SK-N-SH treated with all-trans-retinoic acid at 6 μM for 48 hours (cell line): ENCODE measurements around the gene BBS1.
A peak's percentile ranks its signal among the peaks of the same experiment; 100 is the strongest.

Experiments
- ATAC-seq: fragments of 200-7000 bp; cut with Tn5 transposase; 3 replicates; pipeline ENCODE4 v1.9.1; 2020; ENCODE audit warnings: mild to moderate bottlenecking, moderate library complexity
- ARNTL ChIP-seq: fragments of 450-650 bp; formaldehyde crosslinking; IDR thresholded peaks from 2 replicates; pipeline ENCODE4 v1.5.0; 2020; ENCODE audit warnings: low read depth, mild to moderate bottlenecking, moderate library complexity, borderline replicate concordance
- BACH2 ChIP-seq: fragments of 250-450 bp; sonication (Bioruptor Pico); IDR thresholded peaks from 2 replicates; pipeline ENCODE4 v1.9.0; 2021; ENCODE audit warnings: mild to moderate bottlenecking, borderline replicate concordance
- CREB5 ChIP-seq: fragments of 250-450 bp; sonication (Bioruptor Pico); IDR thresholded peaks from 2 replicates; pipeline ENCODE4 v1.5.1; 2020; ENCODE audit warnings: low read depth, mild to moderate bottlenecking, moderate library complexity
- CSRNP3 ChIP-seq: fragments of 250-450 bp; sonication (Bioruptor Pico); IDR thresholded peaks from 2 replicates; pipeline ENCODE4 v1.5.1; 2021; ENCODE audit warnings: mild to moderate bottlenecking, moderate library complexity
- ESRRG ChIP-seq: fragments of 250-450 bp; sonication (Bioruptor Pico); IDR thresholded peaks from 2 replicates; pipeline ENCODE4 v1.6.1; 2021; ENCODE audit warnings: mild to moderate bottlenecking
- GLIS3 ChIP-seq: fragments of 250-450 bp; sonication (Bioruptor Pico); IDR thresholded peaks from 2 replicates; pipeline ENCODE4 v1.5.0; 2020; ENCODE audit warnings: mild to moderate bottlenecking, moderate library complexity
- ISL1 ChIP-seq: fragments of 250-450 bp; sonication (Bioruptor Pico); IDR thresholded peaks from 2 replicates; pipeline ENCODE4 v2.1.2; 2022; ENCODE audit warnings: mild to moderate bottlenecking, moderate library complexity
- OSR1 ChIP-seq: fragments of 250-450 bp; sonication (Bioruptor Pico); IDR thresholded peaks from 2 replicates; pipeline ENCODE4 v1.8.0; 2022; ENCODE audit warnings: moderate library complexity, mild to moderate bottlenecking, inconsistent platforms
- PATZ1 ChIP-seq: fragments of 250-450 bp; sonication (Bioruptor Pico); IDR thresholded peaks from 2 replicates; pipeline ENCODE4 v1.8.0; 2020; ENCODE audit warnings: mild to moderate bottlenecking, moderate library complexity, borderline replicate concordance
- POU6F1 ChIP-seq: fragments of 250-450 bp; sonication (Bioruptor Pico); IDR thresholded peaks from 2 replicates; pipeline ENCODE4 v1.8.0; 2021; ENCODE audit warnings: low read depth, mild to moderate bottlenecking, moderate library complexity, borderline replicate concordance
- PPARA ChIP-seq: fragments of 250-450 bp; sonication (Bioruptor Pico); IDR thresholded peaks from 2 replicates; pipeline ENCODE4 v1.5.0; 2020; ENCODE audit warnings: mild to moderate bottlenecking, borderline replicate concordance
- RARB ChIP-seq: fragments of 250-450 bp; sonication (Bioruptor Pico); IDR thresholded peaks from 2 replicates; pipeline ENCODE4 v1.8.0; 2021; ENCODE audit warnings: mild to moderate bottlenecking, moderate library complexity
- SNAI2 ChIP-seq: fragments of 250-450 bp; sonication (Bioruptor Pico); IDR thresholded peaks from 2 replicates; pipeline ENCODE4 v1.5.0; 2020; ENCODE audit warnings: mild to moderate bottlenecking, moderate library complexity
- TCF4 ChIP-seq: fragments of 250-450 bp; sonication (Bioruptor Pico); IDR thresholded peaks from 2 replicates; pipeline ENCODE4 v1.8.0; 2021; ENCODE audit warnings: mild to moderate bottlenecking, moderate library complexity, borderline replicate concordance
- TOX ChIP-seq: fragments of 250-450 bp; sonication (Bioruptor Pico); IDR thresholded peaks from 2 replicates; pipeline ENCODE4 v1.8.0; 2021; ENCODE audit warnings: mild to moderate bottlenecking, moderate library complexity, borderline replicate concordance
- TSHZ2 ChIP-seq: fragments of 250-450 bp; sonication (Bioruptor Pico); IDR thresholded peaks from 2 replicates; pipeline ENCODE4 v1.5.0; 2020; ENCODE audit warnings: mild to moderate bottlenecking, moderate library complexity
- ZC3H10 ChIP-seq: fragments of 250-450 bp; sonication (Bioruptor Pico); IDR thresholded peaks from 2 replicates; pipeline ENCODE4 v1.5.1; 2021; ENCODE audit warnings: mild to moderate bottlenecking, moderate library complexity
- ZFP30 ChIP-seq: fragments of 450-650 bp; formaldehyde crosslinking; IDR thresholded peaks from 2 replicates; pipeline ENCODE4 v1.5.0; 2022; ENCODE audit warnings: mild to moderate bottlenecking, moderate library complexity
- ZNF70 ChIP-seq: fragments of 450-650 bp; formaldehyde crosslinking; IDR thresholded peaks from 2 replicates; pipeline ENCODE4 v1.5.0; 2020; ENCODE audit warnings: mild to moderate bottlenecking, moderate library complexity
- ZNF8 ChIP-seq: fragments of 450-650 bp; formaldehyde crosslinking; IDR thresholded peaks from 2 replicates; pipeline ENCODE4 v1.5.0; 2020; ENCODE audit warnings: mild to moderate bottlenecking, moderate library complexity

BBS1 gene

GRCh38 chr11:66466225-66467033 lies 44.0 kb upstream of the BBS1 start, which contains the start of gene PELI3 (continued):
- TF ChIP-seq ESRRG (CRISPR knock-in tag) = no peak
- no peak for TF ChIP-seq SNAI2 (CRISPR knock-in tag)
- TF ChIP-seq TCF4 (CRISPR knock-in tag) = no peak; the same call in 1 of the 2 replicates
- TF ChIP-seq, all 23 proteins: peak for 0

- ATAC-seq = peak; percentile 48
- TF ChIP-seq ZC3H10 (CRISPR knock-in tag) = no peak
- TF ChIP-seq BACH2 (CRISPR knock-in tag) = no peak
- TF ChIP-seq ISL1 (CRISPR knock-in tag) = no peak
- TF ChIP-seq CSRNP3 (CRISPR knock-in tag) = no peak
- no peak for TF ChIP-seq OSR1 (CRISPR knock-in tag)
- no peak for TF ChIP-seq ZNF8 (CRISPR knock-in tag)
- no peak for TF ChIP-seq TSHZ2 (CRISPR knock-in tag)
Measured at GRCh38 chr11:66467034-66467659, 43.3 kb upstream of the BBS1 start.

- ATAC-seq = no peak; the same call in 2 of the 3 replicates
- TF ChIP-seq GLIS3 = no peak
Measured at GRCh38 chr11:66467756-66468155, 42.7 kb upstream of the BBS1 start.

GRCh38 chr11:66468691-66469090 lies 41.7 kb upstream of the BBS1 start:
- ATAC-seq = no peak
- TF ChIP-seq ARNTL (CRISPR knock-in tag) (no peak), ZNF70 (CRISPR knock-in tag) (no peak), ZC3H10 (CRISPR knock-in tag) (no peak), PATZ1 (CRISPR knock-in tag) (no peak), GLIS3 (no peak), RARB (CRISPR knock-in tag) (no peak), ZFP30 (CRISPR knock-in tag) (no peak), CSRNP3 (CRISPR knock-in tag) (no peak), PPARA (CRISPR knock-in tag) (no peak), ISL1 (CRISPR knock-in tag) (no peak), ESRRG (CRISPR knock-in tag) (no peak), CREB5 (CRISPR knock-in tag) (no peak), BACH2 (CRISPR knock-in tag) (no peak), OSR1 (CRISPR knock-in tag) (no peak), POU6F1 (CRISPR knock-in tag) (no peak), TOX (no peak)
